HL-60 (cell line): Measurements from ENCODE around the gene METTL14.

Source experiments
- CTCF ChIP-seq: IDR thresholded peaks from one replicate; pipeline ENCODE4 v1.5.1; 2011; ENCODE audit warnings: low read length, control low read depth, inconsistent platforms; ENCODE audit not compliant: insufficient read depth
- GABPA ChIP-seq: IDR thresholded peaks from 2 replicates; pipeline ENCODE4 v1.6.1; 2012; ENCODE audit warnings: low read depth
- POLR2AphosphoS5 ChIP-seq: IDR thresholded peaks from 2 replicates; pipeline ENCODE4 v1.6.1; 2012; ENCODE audit warnings: low read depth
- REST ChIP-seq: IDR thresholded peaks from 2 replicates; pipeline ENCODE4 v1.6.1; 2012; ENCODE audit warnings: low read depth; ENCODE audit not compliant: insufficient replicate concordance

DNA sequence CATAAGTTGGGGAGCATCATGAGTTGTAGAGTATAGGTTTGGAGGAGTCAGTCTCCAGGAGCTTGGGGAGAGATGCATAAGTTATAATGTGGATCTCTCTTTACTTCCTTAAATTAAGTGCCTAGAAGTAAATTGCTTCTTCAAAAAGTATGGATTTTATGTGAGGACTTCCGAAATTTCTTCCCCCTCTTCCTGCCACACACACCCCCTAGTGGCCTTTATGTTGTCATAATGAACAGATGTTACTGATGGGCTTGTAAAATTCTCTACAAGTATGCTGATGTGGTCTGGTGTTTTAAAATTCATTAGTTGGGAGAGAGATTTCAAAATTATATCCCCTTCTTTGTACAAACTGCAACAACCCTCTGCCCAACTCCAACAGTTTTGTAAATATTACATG, 2.3 kb upstream of the METTL14 start:
- TF ChIP-seq POLR2AphosphoS5, result no peak
- TF ChIP-seq CTCF, result peak; percentile 13
- TF ChIP-seq GABPA, result no peak; the same call in 1 of the 2 replicates
- TF ChIP-seq REST, result no peak
